T-helper 1 cell treated with Interleukin-12 subunit alpha and Interleukin-12 subunit beta and Interleukin-4 antibody, amounts not matched to agents 30 μg/mL and 1 μg/mL, for 36 hours (primary cell): ENCODE data around the gene DTNB.

Experiments
- H3K27ac Mint-ChIP-seq: one replicate; pipeline ENCODE4 v1.8.0; 2021; ENCODE audit warnings: mild to moderate bottlenecking, mixed read lengths
- H3K27me3 Mint-ChIP-seq: one replicate; pipeline ENCODE4 v1.8.0; 2021; ENCODE audit warnings: low read depth, mixed read lengths
- H3K36me3 Mint-ChIP-seq: one replicate; pipeline ENCODE4 v1.8.0; 2021; ENCODE audit warnings: low read depth, mixed read lengths
- H3K4me1 Mint-ChIP-seq: one replicate; pipeline ENCODE4 v1.8.0; 2021; ENCODE audit warnings: low read depth, mixed read lengths
- H3K4me3 Mint-ChIP-seq: one replicate; pipeline ENCODE4 v1.8.0; 2021; ENCODE audit warnings: mild to moderate bottlenecking, moderate library complexity, mixed read lengths
- H3K9me3 Mint-ChIP-seq: one replicate; pipeline ENCODE4 v1.8.0; 2021; ENCODE audit warnings: mixed read lengths

The DTNB gene

GRCh38 chr2:25697559-25698341 lies 24.4 kb upstream of the DTNB start:
- H3K4me3 Mint-ChIP-seq = no peak overlapping the region
- H3K27me3 Mint-ChIP-seq = no peaks in the 10 kb centered on the region
- H3K27ac Mint-ChIP-seq = no peak overlapping the region
- H3K9me3 Mint-ChIP-seq = no peaks in the 10 kb centered on the region
- peaks cover 3% of the 10 kb centered on the region for H3K4me1 Mint-ChIP-seq
- no peaks in the 10 kb centered on the region for H3K36me3 Mint-ChIP-seq

GRCh38 chr2:25692737-25693445 lies 19.5 kb upstream of the DTNB start:
- peaks cover 6% of the 10 kb centered on the region for H3K27me3 Mint-ChIP-seq
- no peak overlapping the region for H3K4me3 Mint-ChIP-seq
- no peaks in the 10 kb centered on the region for H3K9me3 Mint-ChIP-seq
- H3K36me3 Mint-ChIP-seq = no peaks in the 10 kb centered on the region
- no peak overlapping the region for H3K27ac Mint-ChIP-seq
- H3K4me1 Mint-ChIP-seq = no peaks in the 10 kb centered on the region

- H3K4me1 Mint-ChIP-seq = no peaks in the 10 kb centered on the region
Observed at GRCh38 chr2:25692143-25692542, 18.8 kb upstream of the DTNB start.

GRCh38 chr2:25690058-25690457 lies 16.7 kb upstream of the DTNB start:
- no peak overlapping the region for H3K4me3 Mint-ChIP-seq
- peaks cover 6% of the 10 kb centered on the region for H3K27me3 Mint-ChIP-seq
- H3K9me3 Mint-ChIP-seq = no peaks in the 10 kb centered on the region
- H3K27ac Mint-ChIP-seq = no peak overlapping the region
- H3K4me1 Mint-ChIP-seq = no peaks in the 10 kb centered on the region
- H3K36me3 Mint-ChIP-seq = no peaks in the 10 kb centered on the region

More at GRCh38 chr2:25692143-25692542, 18.8 kb upstream of the DTNB start:
- Mint-ChIP-seq H3K36me3 (no peaks in the 10 kb centered on the region), H3K4me3 (no peak overlapping the region), H3K9me3 (no peaks in the 10 kb centered on the region), H3K27me3 (peaks cover 6% of the 10 kb centered on the region), H3K27ac (no peak overlapping the region)

- no peaks in the 10 kb centered on the region for H3K4me1 Mint-ChIP-seq
- no peak overlapping the region for H3K27ac Mint-ChIP-seq
- H3K4me3 Mint-ChIP-seq = no peak overlapping the region
- peaks cover 16% of the 10 kb centered on the region for H3K27me3 Mint-ChIP-seq
- no peaks in the 10 kb centered on the region for H3K36me3 Mint-ChIP-seq
- no peaks in the 10 kb centered on the region for H3K9me3 Mint-ChIP-seq
Observed at GRCh38 chr2:25688236-25688635, 14.9 kb upstream of the DTNB start.

- no peak overlapping the region for H3K27ac Mint-ChIP-seq
- no peaks in the 10 kb centered on the region for H3K9me3 Mint-ChIP-seq
- H3K27me3 Mint-ChIP-seq = peaks cover 19% of the 10 kb centered on the region
- H3K36me3 Mint-ChIP-seq = no peaks in the 10 kb centered on the region
- no peak overlapping the region for H3K4me3 Mint-ChIP-seq
- H3K4me1 Mint-ChIP-seq = no peaks in the 10 kb centered on the region
Observed at GRCh38 chr2:25685741-25686140, 12.4 kb upstream of the DTNB start.

- Mint-ChIP-seq H3K9me3 (no peaks in the 10 kb centered on the region), H3K27ac (no peak overlapping the region), H3K27me3 (peaks cover 19% of the 10 kb centered on the region), H3K4me3 (no peak overlapping the region), H3K4me1 (no peaks in the 10 kb centered on the region), H3K36me3 (no peaks in the 10 kb centered on the region)
Observed at GRCh38 chr2:25684577-25685473, 11.4 kb upstream of the DTNB start.

- Mint-ChIP-seq H3K27ac (no peak overlapping the region), H3K4me3 (no peak overlapping the region), H3K36me3 (no peaks in the 10 kb centered on the region)
Observed at GRCh38 chr2:25682082-25682481, 8.7 kb upstream of the DTNB start.

GRCh38 chr2:25677877-25678276 lies 4.5 kb upstream of the DTNB start:
- H3K4me3 Mint-ChIP-seq = no peak overlapping the region
- peaks cover 32% of the 10 kb centered on the region for H3K27me3 Mint-ChIP-seq
- no peak overlapping the region for H3K27ac Mint-ChIP-seq
- peaks cover 4% of the 10 kb centered on the region for H3K36me3 Mint-ChIP-seq
- H3K9me3 Mint-ChIP-seq = no peaks in the 10 kb centered on the region
- H3K4me1 Mint-ChIP-seq = peaks cover 7% of the 10 kb centered on the region

More at GRCh38 chr2:25682082-25682481, 8.7 kb upstream of the DTNB start:
- H3K27me3 Mint-ChIP-seq = peaks cover 19% of the 10 kb centered on the region
- no peaks in the 10 kb centered on the region for H3K9me3 Mint-ChIP-seq
- no peaks in the 10 kb centered on the region for H3K4me1 Mint-ChIP-seq

GRCh38 chr2:25674077-25674362 lies 643 bp upstream of the DTNB start:
- H3K27ac Mint-ChIP-seq = peak overlapping the region; percentile 73
- H3K27me3 Mint-ChIP-seq = peaks cover 34% of the 10 kb centered on the region

GRCh38 chr2:25672494-25673299 lies 680 bp downstream of the DTNB start:
- peaks cover 34% of the 10 kb centered on the region for H3K27me3 Mint-ChIP-seq
- H3K36me3 Mint-ChIP-seq = peaks cover 4% of the 10 kb centered on the region
- H3K9me3 Mint-ChIP-seq = no peaks in the 10 kb centered on the region
- H3K4me1 Mint-ChIP-seq = peaks cover 17% of the 10 kb centered on the region
- no peak overlapping the region for H3K27ac Mint-ChIP-seq
- H3K4me3 Mint-ChIP-seq = peak overlapping the region; percentile 80

More at GRCh38 chr2:25674077-25674362, 643 bp upstream of the DTNB start:
- Mint-ChIP-seq H3K4me1 (peaks cover 17% of the 10 kb centered on the region), H3K36me3 (peaks cover 4% of the 10 kb centered on the region), H3K4me3 (peak overlapping the region; percentile 80), H3K9me3 (no peaks in the 10 kb centered on the region)

- peaks cover 17% of the 10 kb centered on the region for H3K4me1 Mint-ChIP-seq
- peak overlapping the region; percentile 80 for H3K4me3 Mint-ChIP-seq
- H3K9me3 Mint-ChIP-seq = no peaks in the 10 kb centered on the region
- peak overlapping the region; percentile 2 for H3K27ac Mint-ChIP-seq
- H3K36me3 Mint-ChIP-seq = peaks cover 4% of the 10 kb centered on the region
- H3K27me3 Mint-ChIP-seq = peaks cover 33% of the 10 kb centered on the region
Observed at GRCh38 chr2:25671622-25672021, 1.8 kb downstream of the DTNB start.

- Mint-ChIP-seq H3K4me3 (no peak overlapping the region), H3K9me3 (no peaks in the 10 kb centered on the region), H3K27me3 (peaks cover 15% of the 10 kb centered on the region), H3K27ac (no peak overlapping the region), H3K4me1 (peaks cover 18% of the 10 kb centered on the region), H3K36me3 (peaks cover under 1% of the 10 kb centered on the region)
Observed at GRCh38 chr2:25669520-25669919, 3.9 kb downstream of the DTNB start.

GRCh38 chr2:25666218-25666617 lies 7.2 kb downstream of the DTNB start:
- Mint-ChIP-seq H3K4me1 (peaks cover 7% of the 10 kb centered on the region), H3K9me3 (no peaks in the 10 kb centered on the region), H3K4me3 (no peak overlapping the region), H3K27ac (no peak overlapping the region), H3K36me3 (peaks cover 1% of the 10 kb centered on the region), H3K27me3 (peaks cover 6% of the 10 kb centered on the region)
